ENCODE data around the gene SMAD2.
A peak's percentile ranks its signal among the peaks of the same experiment; 100 is the strongest.

SMAD2 gene

GRCh38 chr18:47931718-47932103, 1.3 kb upstream of the SMAD2 start:
- DNase-seq (ENCODE audit: low spot score) = no peak

GRCh38 chr18:47930931-47931717, 665 bp upstream of the SMAD2 start:
- peak; percentile 75 for DNase-seq (ENCODE audit: low spot score)

DNA sequence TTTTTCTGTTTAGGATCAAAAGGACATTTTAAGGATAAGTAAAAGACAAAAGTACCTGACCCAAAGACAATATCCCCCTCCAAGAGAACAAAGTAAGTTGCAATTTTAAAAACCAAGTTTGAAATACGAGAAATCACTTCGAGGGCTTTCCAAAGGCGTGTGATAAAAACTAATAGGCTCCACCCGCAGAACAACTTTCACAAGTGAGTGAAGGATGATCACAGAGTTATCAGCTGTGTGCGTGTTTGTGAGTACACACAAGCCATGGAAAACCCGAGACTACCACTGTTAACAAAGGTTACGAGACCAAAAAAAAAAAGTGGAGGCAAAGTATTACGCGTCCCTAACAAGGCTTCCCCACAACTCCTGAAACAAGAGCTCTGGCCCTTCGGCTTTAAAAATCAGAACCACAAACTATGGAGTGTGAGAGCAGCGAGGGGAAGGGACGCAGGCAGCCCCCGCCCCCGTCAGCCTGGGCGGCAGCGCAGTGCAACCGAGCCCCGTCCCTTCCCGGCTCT, 719 bp downstream of the SMAD2 start:
- no peak for DNase-seq (ENCODE audit: low spot score)

- no peak for DNase-seq (ENCODE audit: low spot score)
These were observed 2.0 kb downstream of the SMAD2 start for GRCh38 chr18:47928466-47928865.

GRCh38 chr18:47926101-47926850, 4.2 kb downstream of the SMAD2 start:
- DNase-seq (ENCODE audit: low spot score) = no peak

- no peak for DNase-seq (ENCODE audit: low spot score)
These were observed 10.5 kb downstream of the SMAD2 start for GRCh38 chr18:47919916-47920315.

DNA sequence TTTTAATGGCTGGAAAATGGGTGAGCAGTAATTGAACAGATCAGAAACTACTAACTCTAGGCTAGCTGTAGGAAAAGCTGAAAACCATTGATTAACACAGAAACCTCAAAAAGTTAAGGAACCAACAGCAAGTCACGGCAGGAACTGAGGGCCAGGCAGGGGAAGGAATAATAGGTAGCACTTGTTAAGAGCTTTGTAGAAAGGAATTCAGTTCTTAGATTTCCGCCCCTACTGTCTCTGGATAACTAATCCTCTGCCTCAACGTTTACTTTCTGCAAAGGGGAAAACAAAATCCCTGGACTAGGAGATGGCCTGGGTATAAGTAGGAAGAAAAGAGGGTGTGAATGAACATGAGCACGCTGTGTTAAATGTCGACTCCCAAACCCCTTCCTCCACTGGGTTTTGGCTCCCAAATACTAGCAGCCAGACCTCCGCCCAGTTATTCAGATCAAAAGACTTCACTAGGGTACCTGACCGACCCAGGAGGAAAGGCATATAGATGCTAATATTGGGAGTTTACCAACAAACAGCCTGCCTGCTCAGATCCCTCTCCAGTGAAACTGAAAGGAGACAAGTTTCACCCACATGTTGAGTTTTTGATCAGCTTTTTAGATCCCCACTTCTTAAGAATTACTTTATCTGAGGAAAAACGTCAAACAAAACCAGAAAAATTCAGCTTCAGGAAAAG, 12.4 kb downstream of the SMAD2 start:
- no peak for DNase-seq (ENCODE audit: low spot score)

DNA sequence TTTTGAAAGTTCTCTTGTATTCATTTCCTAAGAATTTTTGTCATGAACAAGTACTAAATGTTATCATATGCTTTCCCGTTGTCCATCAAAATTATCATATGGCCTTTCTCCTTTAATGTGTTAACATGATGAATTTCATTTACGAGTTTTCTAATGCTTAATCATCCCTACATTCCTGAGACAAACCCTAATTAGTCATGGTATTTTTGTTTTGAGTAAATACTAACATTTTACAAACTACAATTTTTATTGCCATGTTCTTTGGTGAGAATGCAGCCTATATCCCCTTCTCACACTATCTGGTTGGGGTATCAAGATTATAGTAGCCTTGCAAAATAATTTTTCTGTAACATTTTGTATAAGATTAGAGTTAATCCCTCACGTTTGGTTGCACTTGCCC, 14.5 kb downstream of the SMAD2 start:
- no peak for DNase-seq (ENCODE audit: low spot score)

DNA sequence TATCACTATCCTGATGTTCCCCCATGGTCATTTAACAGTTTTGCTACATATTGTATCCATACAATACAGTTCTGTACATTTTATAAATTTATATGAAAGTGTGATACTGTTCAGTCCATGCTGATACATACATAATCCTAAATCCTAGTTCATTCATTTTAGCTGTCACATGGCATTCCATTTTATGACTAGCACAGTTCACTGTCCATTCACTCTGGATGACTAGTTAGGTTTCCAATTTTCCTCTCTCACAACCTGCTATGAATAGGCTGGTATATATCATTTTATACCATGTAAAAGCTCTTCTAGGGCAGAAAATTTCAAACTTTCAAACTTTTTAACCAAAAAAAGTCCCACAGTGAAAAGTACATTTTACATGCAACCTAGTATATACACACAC, 15.2 kb downstream of the SMAD2 start:
- DNase-seq (ENCODE audit: low spot score) = no peak

- no peak for DNase-seq (ENCODE audit: low spot score)
These were observed 17.5 kb downstream of the SMAD2 start for GRCh38 chr18:47912794-47913585.

- no peak for DNase-seq (ENCODE audit: low spot score)
These were observed 18.1 kb downstream of the SMAD2 start for GRCh38 chr18:47912343-47912742.

DNA sequence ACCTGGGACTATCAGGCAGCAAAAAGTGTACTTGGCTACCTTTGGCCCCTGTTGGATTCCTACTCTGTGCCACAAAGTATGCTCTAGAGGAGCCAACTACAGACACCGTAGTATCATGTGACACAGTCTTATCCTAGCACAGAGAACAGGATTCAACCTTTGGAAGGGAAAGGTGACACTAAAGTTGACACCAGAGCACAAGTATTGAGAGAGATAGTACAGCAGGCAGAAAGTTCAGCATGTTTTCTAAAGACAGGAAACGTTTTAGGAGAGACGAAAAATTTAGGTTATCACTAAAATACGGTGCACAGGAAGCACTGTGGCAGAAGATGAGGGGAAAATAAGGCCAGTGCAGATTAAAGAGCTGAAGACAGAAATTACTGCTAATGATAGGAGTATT, 18.6 kb downstream of the SMAD2 start:
- peak; percentile 7 for DNase-seq (ENCODE audit: low spot score)

- no peak for DNase-seq (ENCODE audit: low spot score)
These were observed 21.0 kb downstream of the SMAD2 start for GRCh38 chr18:47909484-47909883.

DNA sequence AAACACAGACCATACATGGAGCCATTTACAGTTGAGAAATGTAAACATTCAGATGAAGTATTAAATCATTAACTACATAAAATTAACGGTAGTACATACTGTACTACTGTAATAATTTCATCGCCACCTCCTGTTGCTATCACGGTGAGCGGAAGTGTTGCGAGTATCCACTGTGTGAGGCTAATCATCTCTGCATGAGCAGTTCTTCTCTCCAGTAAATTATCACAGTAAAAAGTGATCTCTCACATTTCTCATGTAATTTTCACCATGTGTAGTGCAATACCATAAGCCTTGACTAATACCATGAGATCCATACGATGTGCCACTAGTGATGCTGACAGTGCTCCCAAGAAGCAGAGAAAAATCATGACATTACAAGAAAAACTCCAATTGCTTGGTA, 21.9 kb downstream of the SMAD2 start:
- no peak for DNase-seq (ENCODE audit: low spot score)

DNA sequence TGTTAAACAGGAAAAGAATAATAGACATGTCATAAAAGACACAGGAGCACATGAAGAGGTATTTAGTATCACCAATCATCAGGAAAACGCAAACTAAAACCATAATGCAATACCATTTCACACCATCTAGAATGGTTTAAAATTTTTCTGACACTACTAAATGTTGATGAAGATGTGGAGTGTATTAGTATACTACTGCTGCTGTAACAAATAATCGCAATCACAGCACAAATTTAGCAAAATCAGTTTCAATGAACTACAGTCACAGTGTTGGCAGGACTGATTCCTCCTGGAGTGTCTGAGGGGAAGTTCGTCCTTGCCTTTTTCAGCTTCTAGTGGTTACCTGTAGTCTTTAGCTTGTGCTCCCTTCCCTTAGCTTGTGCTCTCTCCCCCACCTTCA, 24.1 kb downstream of the SMAD2 start:
- no peak for DNase-seq (ENCODE audit: low spot score)

DNA sequence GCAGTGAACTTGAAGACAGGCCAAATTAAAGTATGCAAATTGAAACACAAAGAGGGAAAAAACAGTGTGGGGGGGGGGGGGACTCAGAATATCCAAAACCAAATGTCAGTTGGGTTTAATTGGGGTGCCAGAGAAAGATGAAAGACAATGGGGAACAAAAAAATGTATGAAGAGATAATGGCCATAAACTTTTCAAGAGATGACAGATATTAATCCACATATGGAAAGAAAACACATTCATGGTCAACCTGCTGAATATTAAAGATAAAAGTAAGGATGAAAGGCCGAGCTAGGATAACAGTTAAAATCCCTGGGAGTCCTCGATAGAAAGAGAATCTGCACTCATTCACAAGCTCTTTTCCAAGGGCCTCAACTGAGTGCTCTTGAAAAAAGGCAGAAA, 26.6 kb downstream of the SMAD2 start:
- no peak for DNase-seq (ENCODE audit: low spot score)

DNA sequence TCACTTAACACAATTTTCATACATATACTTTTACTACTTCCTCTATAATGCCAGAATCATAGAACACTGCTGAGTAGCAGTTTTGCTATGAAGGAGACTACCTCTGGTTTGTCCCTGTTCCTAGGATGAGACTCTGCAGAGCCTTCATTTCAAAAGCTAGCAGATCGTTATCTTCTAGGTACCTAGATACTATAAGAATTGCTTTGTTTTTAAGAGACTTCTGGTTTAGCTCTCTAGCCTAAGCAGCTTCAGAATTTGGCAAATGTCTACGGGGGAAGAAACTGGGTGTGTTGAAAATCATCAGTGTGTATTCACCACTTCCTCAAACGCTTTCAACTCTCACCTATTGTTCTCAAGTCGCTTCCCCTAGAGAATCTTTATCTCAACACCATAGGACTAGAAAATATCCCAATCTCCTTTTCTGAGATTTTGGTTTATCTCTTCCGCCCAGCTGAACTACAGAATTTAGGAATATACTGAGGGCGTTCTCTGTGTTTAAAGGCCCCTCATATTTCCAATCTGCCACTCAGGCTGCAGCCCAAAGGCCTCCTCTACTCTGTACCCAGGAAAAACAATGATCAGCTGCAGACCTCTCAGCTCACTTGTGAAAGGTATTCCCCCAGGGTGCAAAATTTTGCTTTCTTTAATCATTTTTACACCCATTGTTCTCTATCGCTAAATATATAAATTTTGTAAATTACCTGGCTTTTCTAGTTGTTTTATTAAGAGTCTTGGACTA, 28.7 kb downstream of the SMAD2 start:
- DNase-seq (ENCODE audit: low spot score) = no peak

- DNase-seq (ENCODE audit: low spot score) = no peak
These were observed 31.2 kb downstream of the SMAD2 start for GRCh38 chr18:47899107-47899840.

DNA sequence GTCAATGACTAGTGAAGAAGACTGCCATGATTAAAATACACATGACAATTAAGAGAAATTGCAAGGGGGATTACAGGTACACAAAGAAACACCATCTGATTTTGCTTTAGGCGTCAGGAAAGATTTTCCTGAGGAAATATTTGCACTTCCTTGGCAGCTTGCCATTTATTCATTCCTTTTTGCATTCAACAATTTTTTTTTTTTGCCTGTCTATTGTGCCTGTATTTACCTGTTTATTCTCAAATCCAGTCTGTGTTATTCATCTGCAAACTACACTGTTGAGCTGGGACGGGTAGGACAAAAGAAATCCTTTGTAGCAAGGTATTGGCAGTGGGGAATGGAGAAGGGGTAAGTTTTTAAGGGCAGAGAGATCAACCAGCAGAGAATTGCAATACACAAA, 31.8 kb downstream of the SMAD2 start:
- DNase-seq (ENCODE audit: low spot score) = no peak

DNA sequence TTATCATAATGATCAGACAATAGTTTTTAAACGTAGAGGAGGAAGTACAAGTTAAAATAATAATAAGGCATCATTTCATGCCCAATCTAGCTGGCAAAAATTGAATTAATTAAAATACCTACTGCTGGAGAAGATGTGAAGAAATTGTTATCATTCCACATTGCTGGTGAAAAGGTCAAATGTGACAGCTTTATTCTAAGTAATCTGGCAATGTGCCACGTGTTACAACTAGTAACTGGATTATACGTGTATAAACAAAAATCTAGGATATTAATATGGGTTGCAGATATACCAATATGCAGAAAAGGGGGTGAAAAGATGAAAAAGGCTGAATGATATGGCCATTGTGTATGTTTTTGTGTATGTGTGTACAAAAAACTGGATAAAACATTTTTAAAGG, 32.4 kb downstream of the SMAD2 start:
- DNase-seq (ENCODE audit: low spot score) = no peak

All from HuH-7.5 (cell line).